MM.1S (cell line): ENCODE results near the gene CCN2.

ENCODE experiments used
- DNase-seq: peaks from one replicate; pipeline ENCODE4 v3.0.0-alpha.2; 2015
- H2AFZ ChIP-seq: fragments of 300-600 bp; sonication (generic); 2 replicates; pipeline ENCODE4 v1.6.0; 2016; ENCODE audit warnings: antibody characterized with exemption, low read length
- H3F3A ChIP-seq: fragments of 300-600 bp; sonication (generic); 2 replicates; pipeline ENCODE4 v1.6.1; 2016; ENCODE audit warnings: mild to moderate bottlenecking, antibody characterized with exemption, low read length, moderate library complexity, mixed read lengths; ENCODE audit not compliant: insufficient read depth
- H3K27ac ChIP-seq: fragments of 300-600 bp; sonication (generic); 2 replicates; pipeline ENCODE4 v1.5.1; 2016; ENCODE audit warnings: mild to moderate bottlenecking, low read length
- H3K27me3 ChIP-seq: fragments of 300-600 bp; sonication (generic); replicated peaks from 2 replicates; pipeline ENCODE4 v1.6.0; 2016; ENCODE audit warnings: low read length; ENCODE audit not compliant: insufficient read depth
- H3K36me3 ChIP-seq: fragments of 300-600 bp; sonication (generic); replicated peaks from 2 replicates; pipeline ENCODE4 v1.6.1; 2016; ENCODE audit warnings: mild to moderate bottlenecking, low read length, mixed read lengths; ENCODE audit not compliant: insufficient read depth
- H3K4me1 ChIP-seq: fragments of 300-600 bp; sonication (generic); 2 replicates; pipeline ENCODE4 v1.6.1; 2016; ENCODE audit warnings: low read length, mixed read lengths
- H3K4me2 ChIP-seq: fragments of 300-600 bp; sonication (generic); 2 replicates; pipeline ENCODE4 v1.6.0; 2016; ENCODE audit warnings: low read depth, low read length
- H3K4me3 ChIP-seq: fragments of 300-600 bp; sonication (generic); 2 replicates; pipeline ENCODE4 v1.5.1; 2016; ENCODE audit warnings: low read length, mixed read lengths
- H3K79me2 ChIP-seq: fragments of 300-600 bp; sonication (generic); 2 replicates; pipeline ENCODE4 v1.6.1; 2016; ENCODE audit warnings: mixed run types, low read length, mixed read lengths
- H3K9ac ChIP-seq: fragments of 300-600 bp; sonication (generic); 2 replicates; pipeline ENCODE4 v1.6.1; 2016; ENCODE audit warnings: low read length, mixed read lengths
- H3K9me2 ChIP-seq: fragments of 300-600 bp; sonication (generic); replicated peaks from 2 replicates; pipeline ENCODE4 v1.6.1; 2016; ENCODE audit warnings: mild to moderate bottlenecking, low read length, mixed read lengths; ENCODE audit not compliant: insufficient read depth
- H3K9me3 ChIP-seq: fragments of 300-600 bp; sonication (generic); replicated peaks from 2 replicates; pipeline ENCODE4 v1.6.1; 2016; ENCODE audit warnings: mild to moderate bottlenecking, low read length, mixed read lengths; ENCODE audit not compliant: insufficient read depth
- H4K20me1 ChIP-seq: fragments of 300-600 bp; sonication (generic); 2 replicates; pipeline ENCODE4 v1.6.1; 2016; ENCODE audit warnings: mild to moderate bottlenecking, low read length, moderate library complexity, mixed read lengths; ENCODE audit not compliant: insufficient read depth
- CTCF ChIP-seq: fragments of 300-600 bp; sonication (generic); IDR thresholded peaks from 2 replicates; pipeline ENCODE4 v1.5.1; 2016; ENCODE audit warnings: antibody characterized with exemption, low read length, mixed read lengths
- EZH2 ChIP-seq: fragments of 300-600 bp; sonication (generic); optimal IDR thresholded peaks from 2 replicates; pipeline ENCODE3; 2017; ENCODE audit warnings: low read depth, mild to moderate bottlenecking, antibody characterized with exemption, low read length, mixed read lengths
- EZH2phosphoT487 ChIP-seq: fragments of 300-600 bp; sonication (generic); IDR thresholded peaks from 2 replicates; pipeline ENCODE4 v1.6.1; 2018; ENCODE audit warnings: antibody characterized with exemption, low read length

The CCN2 gene

GRCh38 chr6:131992557-131992956 is 41.4 kb upstream of the CCN2 start:
- no peak overlapping the region for H3K27ac ChIP-seq
- no peaks in the 10 kb centered on the region for H3K27me3 ChIP-seq
- no peaks in the 10 kb centered on the region for H3F3A ChIP-seq
- TF ChIP-seq CTCF (no peak), EZH2 (no peak), EZH2phosphoT487 (no peak)
- H4K20me1 ChIP-seq: no peaks in the 10 kb centered on the region
- no peak overlapping the region for H3K9ac ChIP-seq
- H3K4me3 ChIP-seq: no peak overlapping the region
- H2AFZ ChIP-seq: no peak overlapping the region
- H3K4me2 ChIP-seq: no peak overlapping the region
- H3K36me3 ChIP-seq: no peaks in the 10 kb centered on the region
- no peaks in the 10 kb centered on the region for H3K79me2 ChIP-seq
- no peak for DNase-seq
- H3K4me1 ChIP-seq: no peaks in the 10 kb centered on the region
- no peaks in the 10 kb centered on the region for H3K9me3 ChIP-seq
- H3K9me2 ChIP-seq: no peaks in the 10 kb centered on the region

DNA sequence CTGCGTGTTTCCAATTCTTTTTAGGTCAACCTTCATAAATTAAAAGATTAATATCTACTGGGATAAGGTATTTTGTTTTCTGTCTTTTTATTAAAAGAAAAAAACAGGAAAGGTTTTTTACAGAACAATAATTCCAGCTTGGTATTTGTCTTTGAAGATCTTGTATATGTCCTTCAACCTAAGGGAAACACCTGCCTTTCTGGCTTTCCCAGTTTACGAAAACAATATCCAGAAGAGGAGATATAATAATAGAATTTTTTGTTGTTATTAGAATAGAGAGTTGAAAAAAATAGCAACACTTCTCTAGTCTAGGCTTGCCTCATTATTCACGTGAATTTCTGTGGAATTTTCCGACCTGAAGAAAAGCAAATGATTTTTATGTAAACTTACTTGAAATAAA is 37.9 kb upstream of the CCN2 start:
- no peak overlapping the region for H3K4me3 ChIP-seq
- H2AFZ ChIP-seq: no peak overlapping the region
- no peaks in the 10 kb centered on the region for H3K4me1 ChIP-seq
- H3F3A ChIP-seq: no peaks in the 10 kb centered on the region
- no peak overlapping the region for H3K27ac ChIP-seq
- H4K20me1 ChIP-seq: no peaks in the 10 kb centered on the region
- no peak for TF ChIP-seq EZH2phosphoT487
- no peak for DNase-seq
- H3K79me2 ChIP-seq: no peaks in the 10 kb centered on the region
- H3K9me3 ChIP-seq: no peaks in the 10 kb centered on the region
- H3K27me3 ChIP-seq: no peaks in the 10 kb centered on the region
- H3K9ac ChIP-seq: no peak overlapping the region
- no peaks in the 10 kb centered on the region for H3K36me3 ChIP-seq
- H3K4me2 ChIP-seq: no peak overlapping the region
- H3K9me2 ChIP-seq: no peaks in the 10 kb centered on the region

- Histone ChIP-seq H3K4me3 (no peak overlapping the region), H4K20me1 (no peaks in the 10 kb centered on the region), H3K36me3 (no peaks in the 10 kb centered on the region), H3K27ac (no peak overlapping the region), H3K9ac (no peak overlapping the region), H3K79me2 (no peaks in the 10 kb centered on the region), H2AFZ (no peak overlapping the region), H3K27me3 (no peaks in the 10 kb centered on the region), H3F3A (no peaks in the 10 kb centered on the region), H3K4me1 (no peaks in the 10 kb centered on the region), H3K4me2 (no peak overlapping the region), H3K9me3 (no peaks in the 10 kb centered on the region), H3K9me2 (no peaks in the 10 kb centered on the region)
- no peak for TF ChIP-seq EZH2phosphoT487
- TF ChIP-seq EZH2: no peak
- DNase-seq: no peak
These were observed 31.6 kb upstream of the CCN2 start for GRCh38 chr6:131982740-131983259.

GRCh38 chr6:131981624-131981978 is 30.4 kb upstream of the CCN2 start:
- Histone ChIP-seq H3K36me3 (no peaks in the 10 kb centered on the region), H3K9me2 (no peaks in the 10 kb centered on the region), H4K20me1 (no peaks in the 10 kb centered on the region), H3K79me2 (no peaks in the 10 kb centered on the region), H2AFZ (no peak overlapping the region), H3F3A (no peaks in the 10 kb centered on the region), H3K9me3 (no peaks in the 10 kb centered on the region), H3K27me3 (no peaks in the 10 kb centered on the region), H3K4me3 (no peak overlapping the region), H3K4me1 (no peaks in the 10 kb centered on the region), H3K9ac (no peak overlapping the region), H3K27ac (no peak overlapping the region), H3K4me2 (no peak overlapping the region)
- TF ChIP-seq EZH2 (no peak), EZH2phosphoT487 (no peak), CTCF (no peak)
- no peak for DNase-seq
